ENCODE results near the gene HOXC5. TPM values are rescaled to one million over a fixed set of nuclear protein-coding genes. Genes with fewer than 3 reads are reported as not detected.

Gene HOXC5
- total RNA-seq, 4 donors from 2014 or later: 0.31 to 3.3 (median 1.3) TPM; not detected in 1

DNA sequence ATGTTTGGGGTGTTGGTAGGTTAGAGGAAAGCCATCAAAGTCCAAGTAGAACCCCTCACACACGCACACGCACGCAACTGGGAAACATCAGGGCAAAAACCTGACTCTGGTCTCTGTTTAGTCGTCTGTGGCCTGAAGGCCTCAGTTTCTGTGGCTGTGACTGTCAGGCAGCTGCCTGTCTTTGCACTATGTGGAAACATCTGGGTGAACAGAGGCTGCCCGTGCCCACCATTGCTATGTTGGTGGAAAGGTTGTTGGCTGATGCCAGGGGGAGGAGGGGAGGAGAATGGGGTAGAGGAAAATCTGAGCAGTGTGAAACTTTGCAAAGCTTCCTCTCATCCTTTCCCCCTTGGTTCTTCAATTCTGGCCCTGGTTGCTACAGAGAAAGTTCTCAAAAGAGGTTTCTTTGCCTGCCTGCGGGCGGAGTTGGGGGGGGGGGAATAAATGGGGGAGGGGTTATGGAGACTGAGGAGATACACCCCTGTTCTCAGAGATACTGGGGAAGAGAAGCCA lies 40.4 kb upstream of the HOXC5 start:
- Histone ChIP-seq H3K9me3 (no peaks in the 10 kb centered on the region), H3K27ac (no peak overlapping the region), H3K27me3 (peaks cover 100% of the 10 kb centered on the region), H3K4me3 (no peak overlapping the region), H3K36me3 (no peaks in the 10 kb centered on the region), H3K4me1 (peaks cover 0 to 40% (median 23%) of the 10 kb centered on the region in 3 donors)
- 23 to 80% methylated on average over 2 of the region's 7 CpGs for WGBS, 2 donors (ENCODE audit: low coverage in 1 of 2)
- no peak for ATAC-seq
- TF ChIP-seq, protein P1, sequence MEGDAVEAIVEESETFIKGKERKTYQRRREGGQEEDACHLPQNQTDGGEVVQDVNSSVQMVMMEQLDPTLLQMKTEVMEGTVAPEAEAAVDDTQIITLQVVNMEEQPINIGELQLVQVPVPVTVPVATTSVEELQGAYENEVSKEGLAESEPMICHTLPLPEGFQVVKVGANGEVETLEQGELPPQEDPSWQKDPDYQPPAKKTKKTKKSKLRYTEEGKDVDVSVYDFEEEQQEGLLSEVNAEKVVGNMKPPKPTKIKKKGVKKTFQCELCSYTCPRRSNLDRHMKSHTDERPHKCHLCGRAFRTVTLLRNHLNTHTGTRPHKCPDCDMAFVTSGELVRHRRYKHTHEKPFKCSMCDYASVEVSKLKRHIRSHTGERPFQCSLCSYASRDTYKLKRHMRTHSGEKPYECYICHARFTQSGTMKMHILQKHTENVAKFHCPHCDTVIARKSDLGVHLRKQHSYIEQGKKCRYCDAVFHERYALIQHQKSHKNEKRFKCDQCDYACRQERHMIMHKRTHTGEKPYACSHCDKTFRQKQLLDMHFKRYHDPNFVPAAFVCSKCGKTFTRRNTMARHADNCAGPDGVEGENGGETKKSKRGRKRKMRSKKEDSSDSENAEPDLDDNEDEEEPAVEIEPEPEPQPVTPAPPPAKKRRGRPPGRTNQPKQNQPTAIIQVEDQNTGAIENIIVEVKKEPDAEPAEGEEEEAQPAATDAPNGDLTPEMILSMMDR (IDR thresholded peaks at IDR 0.05): no peak
- TF ChIP-seq POLR2AphosphoS5 (IDR thresholded peaks at IDR 0.05): no peak
- TF ChIP-seq EP300 (IDR thresholded peaks at IDR 0.05): no peak
- no peak for TF ChIP-seq POLR2A (IDR thresholded peaks at IDR 0.05)

DNA sequence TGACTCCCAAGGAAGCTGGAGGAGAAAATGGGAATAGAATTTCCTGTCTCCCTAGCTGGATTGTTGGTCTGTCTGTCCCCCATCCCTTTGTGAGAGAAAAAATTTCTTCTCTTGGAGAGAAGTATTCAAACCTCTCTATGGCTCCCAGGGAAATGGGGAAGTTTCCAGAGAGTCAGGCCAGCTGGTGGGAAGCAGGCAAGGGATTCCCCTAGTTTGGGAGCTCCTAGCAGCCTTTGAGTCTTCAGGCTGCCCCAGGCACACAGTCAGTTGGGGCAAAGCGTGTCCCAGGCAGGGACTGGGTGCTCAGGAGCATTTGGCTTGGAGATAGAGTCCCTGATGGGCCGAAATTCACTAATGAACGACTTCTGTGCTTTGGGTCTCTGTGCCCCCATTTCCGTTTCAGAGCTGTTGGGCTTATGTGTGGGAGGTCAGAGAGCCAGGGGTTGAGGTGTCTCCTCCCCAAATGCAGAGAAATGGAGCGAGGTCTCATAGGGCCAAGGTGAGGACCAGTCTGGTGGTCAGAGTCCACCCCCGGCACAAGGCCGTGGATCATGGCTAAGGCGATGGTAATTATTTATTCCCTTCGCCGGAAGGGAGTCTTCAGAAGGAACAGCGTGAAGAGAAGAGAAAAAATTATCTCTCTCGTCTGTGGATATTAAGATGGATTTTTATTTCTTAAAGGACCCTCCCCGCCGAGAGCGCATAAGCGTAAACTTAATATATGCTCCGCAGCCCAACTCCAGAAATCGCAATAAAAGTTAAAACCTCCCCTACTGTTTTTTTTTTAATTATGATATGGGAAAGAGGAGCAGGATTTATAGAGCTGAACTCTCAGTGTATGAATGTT lies 39.5 kb upstream of the HOXC5 start:
- Histone ChIP-seq H3K9me3 (no peaks in the 10 kb centered on the region), H3K27ac (no peak overlapping the region), H3K36me3 (no peaks in the 10 kb centered on the region), H3K27me3 (peaks cover 100% of the 10 kb centered on the region), H3K4me3 (no peak overlapping the region), H3K4me1 (peaks cover 0 to 46% (median 23%) of the 10 kb centered on the region in 3 donors)
- TF ChIP-seq, protein P1 (IDR thresholded peaks at IDR 0.05): no peak
- no peak for TF ChIP-seq EP300 (IDR thresholded peaks at IDR 0.05)
- no peak for TF ChIP-seq POLR2A (IDR thresholded peaks at IDR 0.05)
- TF ChIP-seq POLR2AphosphoS5 (IDR thresholded peaks at IDR 0.05): no peak
- 6 to 23% methylated on average over 3 to 18 of the region's 18 CpGs for WGBS, 2 donors (ENCODE audit: low coverage in 1 of 2)
- no peak for ATAC-seq

DNA sequence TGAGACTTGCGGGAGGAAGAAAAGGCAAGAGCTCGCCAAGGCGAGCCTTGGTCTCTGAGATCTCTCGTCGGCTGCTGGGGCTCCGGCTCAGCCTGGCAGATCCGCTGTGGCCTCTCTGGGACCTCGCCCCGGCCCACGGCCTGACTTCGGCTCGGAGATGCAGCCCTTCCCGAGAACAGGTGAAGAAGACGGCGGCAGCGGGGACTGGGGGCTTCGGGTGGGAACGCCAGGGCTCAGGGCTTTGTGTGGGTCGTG lies 38.9 kb upstream of the HOXC5 start:
- H3K4me3 ChIP-seq: no peak overlapping the region
- ATAC-seq: no peak
- 15% methylated on average over 4 of the region's 19 CpGs; no CpG with 5 or more reads in 1 of the 2 donors for WGBS, 2 donors (ENCODE audit: low coverage in 1 of 2)
- TF ChIP-seq, protein P1 (IDR thresholded peaks at IDR 0.05): no peak
- peaks cover 0 to 45% (median 23%) of the 10 kb centered on the region in 3 donors for H3K4me1 ChIP-seq
- H3K36me3 ChIP-seq: no peaks in the 10 kb centered on the region
- H3K27ac ChIP-seq: no peak overlapping the region
- H3K27me3 ChIP-seq: peaks cover 100% of the 10 kb centered on the region
- H3K9me3 ChIP-seq: no peaks in the 10 kb centered on the region

DNA sequence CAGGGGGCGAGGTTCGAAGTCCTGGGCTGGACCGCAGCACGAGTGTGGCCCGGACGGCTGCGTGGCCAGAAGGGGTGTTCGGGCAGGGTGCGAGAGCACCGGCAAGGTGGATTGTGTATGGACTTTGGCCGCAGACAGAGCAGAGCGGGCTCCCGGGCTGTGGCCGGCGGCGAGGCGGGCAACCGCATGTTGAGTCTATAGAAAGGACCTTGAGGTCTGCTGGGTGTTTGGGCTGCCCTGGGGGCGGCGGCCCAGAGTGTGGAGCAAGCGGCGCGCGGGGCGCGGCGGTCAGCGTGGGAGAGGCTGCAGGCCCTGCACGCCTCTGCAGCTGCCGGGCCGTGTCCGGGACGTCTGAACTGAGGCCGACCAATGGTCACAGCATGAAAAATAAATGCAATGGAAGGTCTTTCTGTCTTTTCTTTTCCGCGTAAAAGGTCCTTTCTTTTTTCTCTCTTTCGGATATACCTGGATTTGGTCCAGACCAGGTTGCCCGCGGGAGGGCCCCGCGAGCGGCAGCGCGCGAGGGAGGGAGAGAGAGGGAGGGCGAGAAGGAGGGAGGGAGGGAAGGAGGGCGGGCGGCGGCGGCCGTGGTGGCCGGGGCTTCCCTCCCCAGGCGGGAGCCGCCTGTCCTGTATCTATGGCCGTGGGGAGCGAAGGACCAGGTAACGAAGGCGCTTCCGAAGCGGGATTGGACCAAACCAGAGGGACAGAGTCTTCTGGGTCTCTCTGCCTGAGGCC lies 38.4 kb upstream of the HOXC5 start:
- Histone ChIP-seq H3K9me3 (no peaks in the 10 kb centered on the region), H3K36me3 (no peaks in the 10 kb centered on the region), H3K27me3 (peaks cover 100% of the 10 kb centered on the region), H3K27ac (no peak overlapping the region), H3K4me3 (peak overlapping the region in 1 of 2 donors; percentile 51), H3K4me1 (peaks cover 0 to 41% (median 23%) of the 10 kb centered on the region in 3 donors)
- WGBS, 2 donors (ENCODE audit: low coverage in 1 of 2): 0% methylated on average over 21 of the region's 60 CpGs; no CpG with 5 or more reads in 1 of the 2 donors
- peak; percentile 15 for ATAC-seq
- TF ChIP-seq EP300 (IDR thresholded peaks at IDR 0.05): no peak

DNA sequence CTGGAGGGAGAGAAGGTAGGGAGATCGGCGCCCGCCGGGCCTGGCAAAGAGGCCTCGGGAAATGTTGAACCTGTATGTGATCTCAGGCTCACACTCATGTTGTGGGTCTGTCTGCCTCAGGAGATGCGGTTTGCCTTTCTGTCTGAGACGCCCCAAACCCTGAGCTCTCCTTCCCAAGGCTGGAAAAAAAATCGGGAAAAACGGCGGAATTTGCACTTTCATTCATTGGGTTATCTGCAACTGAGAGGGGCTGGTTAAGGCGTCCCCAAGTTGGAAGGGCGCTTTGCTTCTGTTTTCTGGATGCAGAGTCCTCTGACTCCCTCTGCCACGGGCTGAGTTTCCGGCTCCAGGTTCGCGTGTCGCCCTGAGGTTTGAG lies 37.9 kb upstream of the HOXC5 start:
- Histone ChIP-seq H3K27me3 (peaks cover 100% of the 10 kb centered on the region), H3K9me3 (no peaks in the 10 kb centered on the region), H3K4me3 (peak overlapping the region in 1 of 2 donors; percentile 51), H3K27ac (no peak overlapping the region), H3K4me1 (peaks cover 0 to 44% (median 27%) of the 10 kb centered on the region in 3 donors), H3K36me3 (no peaks in the 10 kb centered on the region)
- ATAC-seq: no peak
- TF ChIP-seq POLR2AphosphoS5 (IDR thresholded peaks at IDR 0.05) (no peak), EP300 (IDR thresholded peaks at IDR 0.05) (no peak), POLR2A (IDR thresholded peaks at IDR 0.05) (no peak)
- TF ChIP-seq, protein P1 (IDR thresholded peaks at IDR 0.05): no peak
- WGBS, 2 donors (ENCODE audit: low coverage in 1 of 2): 3% methylated on average over 5 of the region's 17 CpGs; no CpG with 5 or more reads in 1 of the 2 donors
